ENCODE results near the gene L3MBTL2. TPM values are rescaled to one million over a fixed set of nuclear protein-coding genes. Genes with fewer than 3 reads are reported as not detected.

The L3MBTL2 gene
- total and polyA plus RNA-seq, 10 of the 15 experiments (the other 5 are each of a cell fraction or from before 2014, with no cell fraction given), result 13.2 to 37.6 (median 28.2) TPM

DNA sequence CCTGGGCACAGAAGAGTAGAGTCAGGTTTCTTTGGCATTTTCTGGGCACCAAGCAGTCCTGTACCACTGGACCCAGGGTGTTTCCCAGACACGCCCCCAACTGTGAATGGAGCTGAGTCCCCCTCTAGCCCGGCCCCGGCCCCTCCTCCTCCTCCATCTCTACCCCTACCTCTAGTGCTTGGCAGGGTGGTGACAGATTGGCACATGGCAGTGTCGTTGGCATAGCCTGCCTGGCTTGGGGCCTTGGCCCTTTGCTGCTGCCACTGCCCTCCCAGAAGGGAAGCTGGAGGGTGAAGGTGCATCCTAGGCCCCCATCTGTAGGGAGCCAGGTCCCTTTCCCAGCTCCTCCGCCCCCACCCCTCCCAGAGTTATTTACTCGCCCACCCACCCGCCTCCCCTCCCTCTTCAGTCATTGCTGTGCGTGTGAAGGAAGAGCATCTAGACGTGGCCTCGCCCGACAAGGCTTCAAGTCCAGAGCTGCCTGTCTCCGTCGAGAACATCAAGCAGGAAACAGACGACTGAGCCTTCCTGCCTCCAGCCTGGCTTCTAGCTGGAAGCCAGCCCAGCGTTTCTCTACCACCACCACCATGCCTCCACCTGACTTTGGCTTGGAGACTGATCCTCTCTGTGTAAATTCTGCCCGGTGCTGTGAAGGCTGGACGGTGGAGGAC, 24.8 kb downstream of the L3MBTL2 start:
- Histone ChIP-seq H3K27me3 (replicated peaks in 1 of 2; ENCODE audit: control insufficient read depth in 2 of 2, insufficient read depth in 2 of 2, low read length in 1 of 2) (no peaks in the 10 kb centered on the region), H3K79me2 (ENCODE audit: control insufficient read depth, insufficient read depth, low read length) (no peaks in the 10 kb centered on the region), H3K9me3 (replicated peaks; ENCODE audit: control insufficient read depth, insufficient read depth, low read length) (no peaks in the 10 kb centered on the region), H3K9ac (ENCODE audit: control insufficient read depth, insufficient read depth, low read length) (no peak overlapping the region), H2AFZ (ENCODE audit: control insufficient read depth, low read depth, low read length) (no peak overlapping the region), H4K20me1 (ENCODE audit: control insufficient read depth, insufficient read depth) (no peaks in the 10 kb centered on the region), H3K4me2 (ENCODE audit: control insufficient read depth, insufficient read depth) (no peak overlapping the region), H3K4me3 (no peak overlapping the region), H3K36me3 (ENCODE audit: control insufficient read depth in 2 of 2, insufficient read depth in 2 of 2, low read length in 1 of 2) (peaks cover 2 to 14% of the 10 kb centered on the region in 2 experiments), H3K4me1 (ENCODE audit: control insufficient read depth, insufficient read depth, low read length) (no peaks in the 10 kb centered on the region), H3K27ac (ENCODE audit: control insufficient read depth, insufficient read depth) (no peak overlapping the region)
- WGBS (ENCODE audit: insufficient coverage, insufficient replicate concordance, low lambda C conversion rate, missing lambda C conversion rate), result 82% methylated on average over 12 of the region's 17 CpGs
- ChIA-PET CTCF (interaction anchor here (2.2 kb wide), 1 partner anchor 307 kb away, joined by 9 read pairs; no protein-coding TSS in a partner anchor), RAD21 (ENCODE audit: unreplicated experiment) (interaction anchor here (0.6 to 1.1 kb wide), 2 partner anchors 307 to 939 kb away, joined by 3 to 6 read pairs; no protein-coding TSS in a partner anchor), SMC1A (ENCODE audit: uncharacterized antibody, unreplicated experiment) (interaction anchor here (0.9 to 1.3 kb wide), 2 partner anchors 71 to 331 kb away, joined by 3 read pairs; partner anchors contain the start of gene ZC3H7B), POLR2A (no interaction called here)
- intact Hi-C loops (cut with micrococcal nuclease; ENCODE audit: unreplicated experiment), result no loop called here
- DNase-seq (ENCODE audit: low read depth, low spot score) (no peak), ATAC-seq (no peak), FAIRE-seq (no peak)
- no TSS peak for BruUV-seq (replicated peaks)
- in situ Hi-C loops (cut with MboI), result no loop called here
- TF ChIP-seq IRF5 (IDR thresholded peaks at IDR 0.05; ENCODE audit: borderline replicate concordance) (no peak), CEBPZ (IDR thresholded peaks at IDR 0.05; ENCODE audit: low read depth, low read length) (no peak), CBFB (IDR thresholded peaks at IDR 0.05; ENCODE audit: low read depth) (no peak), ATF3 (IDR thresholded peaks at IDR 0.05; ENCODE audit: borderline replicate concordance, extremely low read depth, low read depth, low read length) (no peak), SUPT20H (IDR thresholded peaks at IDR 0.05; ENCODE audit: borderline replicate concordance, control insufficient read depth, low read depth, low read length) (no peak), GABPA (IDR thresholded peaks at IDR 0.05; ENCODE audit: low read depth) (no peak), ATF7 (IDR thresholded peaks at IDR 0.05; ENCODE audit: low read depth) (no peak), HSF1 (IDR thresholded peaks at IDR 0.05; ENCODE audit: low read depth, low read length) (no peak), ATF2 (IDR thresholded peaks at IDR 0.05; ENCODE audit: low read length) (no peak), FOXK2 (IDR thresholded peaks at IDR 0.05) (no peak), ZNF384 (IDR thresholded peaks at IDR 0.05; ENCODE audit: borderline replicate concordance, low read depth, low read length) (no peak), BRCA1 (IDR thresholded peaks at IDR 0.05; ENCODE audit: low read depth, low read length) (no peak), SUZ12 (IDR thresholded peaks at IDR 0.05; ENCODE audit: unreplicated experiment) (no peak), FOS (IDR thresholded peaks at IDR 0.05; ENCODE audit: borderline replicate concordance, extremely low read depth, insufficient read length) (no peak), RCOR1 (conservative IDR thresholded peaks at IDR 0.05; ENCODE audit: low read depth, low read length) (no peak), LARP7 (IDR thresholded peaks at IDR 0.05) (no peak)

All from GM12878 (cell line).